PC-9 (cell line): ENCODE results near the gene TBC1D2.

Source experiments
- CTCF ChIP-seq: fragments of 200-600 bp; sonication (generic); conservative IDR thresholded peaks from 2 replicates; pipeline ENCODE4 v1.6.1; 2017; ENCODE audit warnings: mixed run types, antibody characterized with exemption, mild to moderate bottlenecking, moderate library complexity
- EZH2 ChIP-seq: fragments of 200-600 bp; sonication (generic); IDR thresholded peaks from 2 replicates; pipeline ENCODE4 v1.8.0; 2017; ENCODE audit warnings: antibody characterized with exemption, low read depth

GRCh38 chr9:98230304-98230703 lies 25.1 kb downstream of the TBC1D2 start:
- TF ChIP-seq CTCF (no peak), EZH2 (no peak)
